ENCODE results near the gene ZFP36L1.
A peak's percentile ranks its signal among the peaks of the same experiment; 100 is the strongest.

The ZFP36L1 gene

GRCh38 chr14:68792979-68793733, at the start of gene ZFP36L1:
Gene ZFP36L1, minus strand, starts transcription at chr14:68793067. Its CDS starts 129 bp downstream, at chr14:68792938.
- H3K9me3 ChIP-seq (ENCODE audit: insufficient read depth, low read length, severe bottlenecking) = no peaks in the 10 kb centered on the region
- H3K27ac ChIP-seq (ENCODE audit: low read length) = peak within 1 kb of the TSS; percentile 99
- TF ChIP-seq EZH2 (IDR thresholded peaks at IDR 0.05; ENCODE audit: borderline replicate concordance, low read depth, low read length, severe bottlenecking) (no peak), CTCF (IDR thresholded peaks at IDR 0.05; ENCODE audit: borderline replicate concordance, extremely low read depth, low read length, poor library complexity, severe bottlenecking) (no peak)
- peaks cover 16% of the 10 kb centered on the region for H4K20me1 ChIP-seq (ENCODE audit: insufficient read depth, low read length)
- ATAC-seq (ENCODE audit: insufficient read depth, low read depth) (peak; percentile 54), DNase-seq (peak; percentile 96)
- peak within 1 kb of the TSS; percentile 92 for H3K4me2 ChIP-seq (ENCODE audit: insufficient read depth, low read length)
- H3K36me3 ChIP-seq (ENCODE audit: insufficient read depth, low read length) = peaks cover 20% of the 10 kb centered on the region
- no peaks in the 10 kb centered on the region for H3K27me3 ChIP-seq (ENCODE audit: insufficient read depth, low read length, poor library complexity)
- H2AFZ ChIP-seq (ENCODE audit: low read depth, low read length) = peak within 1 kb of the TSS; percentile 80
- peak within 1 kb of the TSS; percentile 77 to 79 for H3K4me3 ChIP-seq (ENCODE audit: low read depth in 1 of 2, low read length in 2 of 2)
- H3K4me1 ChIP-seq (ENCODE audit: insufficient read depth, low read length) = peaks cover 50% of the 10 kb centered on the region
- H3K9ac ChIP-seq (ENCODE audit: low read depth, low read length) = peak within 1 kb of the TSS; percentile 97
- peaks cover 51% of the 10 kb centered on the region for H3K79me2 ChIP-seq (ENCODE audit: insufficient read depth, low read length)

- TF ChIP-seq CTCF (IDR thresholded peaks at IDR 0.05; ENCODE audit: borderline replicate concordance, extremely low read depth, low read length, poor library complexity, severe bottlenecking) = no peak
- no peak for TF ChIP-seq EZH2 (IDR thresholded peaks at IDR 0.05; ENCODE audit: borderline replicate concordance, low read depth, low read length, severe bottlenecking)
- H3K79me2 ChIP-seq (ENCODE audit: insufficient read depth, low read length) = no peaks in the 10 kb centered on the region
- H3K36me3 ChIP-seq (ENCODE audit: insufficient read depth, low read length) = no peaks in the 10 kb centered on the region
- no peak overlapping the region for H3K27ac ChIP-seq (ENCODE audit: low read length)
- peaks cover 6% of the 10 kb centered on the region for H3K4me1 ChIP-seq (ENCODE audit: insufficient read depth, low read length)
- no peak overlapping the region for H3K9ac ChIP-seq (ENCODE audit: low read depth, low read length)
- 0 out of 2 replicates have a peak overlapping the region, but pooled peaks have one; percentile 16 for H2AFZ ChIP-seq (ENCODE audit: low read depth, low read length)
- no peak overlapping the region for H3K4me2 ChIP-seq (ENCODE audit: insufficient read depth, low read length)
- H3K9me3 ChIP-seq (ENCODE audit: insufficient read depth, low read length, severe bottlenecking) = no peaks in the 10 kb centered on the region
- H3K4me3 ChIP-seq (ENCODE audit: low read depth in 1 of 2, low read length in 2 of 2) = no peak overlapping the region
- no peak for ATAC-seq (ENCODE audit: insufficient read depth, low read depth)
- H4K20me1 ChIP-seq (ENCODE audit: insufficient read depth, low read length) = no peaks in the 10 kb centered on the region
- H3K27me3 ChIP-seq (ENCODE audit: insufficient read depth, low read length, poor library complexity) = no peaks in the 10 kb centered on the region
- DNase-seq = no peak
Observed at GRCh38 chr14:68842298-68842697, 49.4 kb upstream of the ZFP36L1 start.

DNA sequence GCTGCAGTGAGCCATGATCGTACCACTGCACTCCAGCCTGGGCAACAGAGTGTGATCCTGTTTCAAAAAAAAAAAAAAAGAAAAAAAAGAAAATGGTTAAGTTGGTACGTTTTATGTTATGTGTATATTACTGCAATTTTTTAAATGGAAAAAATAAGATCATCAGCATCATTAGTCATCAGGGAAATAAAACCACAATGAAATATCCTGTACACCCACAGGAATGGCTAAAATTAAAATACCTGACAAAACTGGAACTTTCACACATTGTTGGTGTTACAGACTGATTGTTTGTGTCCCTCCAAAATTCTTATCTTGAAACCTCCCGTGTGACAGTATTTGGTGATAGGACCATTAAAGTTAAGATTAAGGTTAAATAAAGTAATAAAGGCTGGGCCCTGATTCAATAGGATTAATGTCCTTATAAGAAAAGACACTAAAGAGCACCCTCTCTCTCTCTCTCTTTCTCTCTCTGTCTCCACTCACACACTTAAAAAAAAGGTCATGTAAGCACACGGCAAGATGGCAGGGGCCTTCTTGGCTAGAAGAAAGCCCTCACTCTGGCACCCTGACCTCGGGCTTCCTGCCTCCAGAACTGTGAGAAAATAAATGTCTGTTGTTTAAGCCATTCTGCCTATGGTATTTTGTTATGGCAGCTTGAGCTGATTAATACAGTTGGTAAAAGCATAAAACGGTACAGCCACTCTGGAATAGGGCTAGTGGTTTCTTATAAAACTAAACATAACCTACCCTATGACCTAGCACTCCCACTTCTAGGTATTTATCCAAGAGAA, 48.3 kb upstream of the ZFP36L1 start:
- Histone ChIP-seq H3K36me3 (ENCODE audit: insufficient read depth, low read length) (no peaks in the 10 kb centered on the region), H3K9ac (ENCODE audit: low read depth, low read length) (no peak overlapping the region), H3K4me2 (ENCODE audit: insufficient read depth, low read length) (no peak overlapping the region), H3K4me1 (ENCODE audit: insufficient read depth, low read length) (peaks cover 6% of the 10 kb centered on the region), H3K79me2 (ENCODE audit: insufficient read depth, low read length) (no peaks in the 10 kb centered on the region), H3K27ac (ENCODE audit: low read length) (no peak overlapping the region), H3K4me3 (ENCODE audit: low read depth in 1 of 2, low read length in 2 of 2) (no peak overlapping the region), H3K27me3 (ENCODE audit: insufficient read depth, low read length, poor library complexity) (no peaks in the 10 kb centered on the region), H3K9me3 (ENCODE audit: insufficient read depth, low read length, severe bottlenecking) (peaks cover 8% of the 10 kb centered on the region), H2AFZ (ENCODE audit: low read depth, low read length) (no peak overlapping the region), H4K20me1 (ENCODE audit: insufficient read depth, low read length) (no peaks in the 10 kb centered on the region)
- TF ChIP-seq EZH2 (IDR thresholded peaks at IDR 0.05; ENCODE audit: borderline replicate concordance, low read depth, low read length, severe bottlenecking) = no peak
- DNase-seq (no peak), ATAC-seq (ENCODE audit: insufficient read depth, low read depth) (no peak)

- TF ChIP-seq CTCF (IDR thresholded peaks at IDR 0.05; ENCODE audit: borderline replicate concordance, extremely low read depth, low read length, poor library complexity, severe bottlenecking) (no peak), EZH2 (IDR thresholded peaks at IDR 0.05; ENCODE audit: borderline replicate concordance, low read depth, low read length, severe bottlenecking) (no peak)
- H3K9ac ChIP-seq (ENCODE audit: low read depth, low read length) = no peak overlapping the region
- no peaks in the 10 kb centered on the region for H3K27me3 ChIP-seq (ENCODE audit: insufficient read depth, low read length, poor library complexity)
- H3K79me2 ChIP-seq (ENCODE audit: insufficient read depth, low read length) = no peaks in the 10 kb centered on the region
- no peaks in the 10 kb centered on the region for H4K20me1 ChIP-seq (ENCODE audit: insufficient read depth, low read length)
- H3K27ac ChIP-seq (ENCODE audit: low read length) = no peak overlapping the region
- no peak overlapping the region for H3K4me3 ChIP-seq (ENCODE audit: low read depth in 1 of 2, low read length in 2 of 2)
- H3K36me3 ChIP-seq (ENCODE audit: insufficient read depth, low read length) = no peaks in the 10 kb centered on the region
- peaks cover 6% of the 10 kb centered on the region for H3K4me1 ChIP-seq (ENCODE audit: insufficient read depth, low read length)
- no peak for DNase-seq
- ATAC-seq (ENCODE audit: insufficient read depth, low read depth) = no peak
- no peak overlapping the region for H3K4me2 ChIP-seq (ENCODE audit: insufficient read depth, low read length)
- H2AFZ ChIP-seq (ENCODE audit: low read depth, low read length) = no peak overlapping the region
- peaks cover 14% of the 10 kb centered on the region for H3K9me3 ChIP-seq (ENCODE audit: insufficient read depth, low read length, severe bottlenecking)
Observed at GRCh38 chr14:68840454-68840853, 47.6 kb upstream of the ZFP36L1 start.
